Activated naive CD8-positive, alpha-beta T cell treated with anti-CD3 and anti-CD28 coated beads, Interleukin-2, amount 50 U/mL, for 24 hours (primary cell): ENCODE data around the gene CPT1A.
"Not testable (repeated sequence)": the region's sequence is repeated elsewhere in the genome, so short reads cannot be mapped to it uniquely, and the experiment has no call there.

Experiments used
- ATAC-seq: fragments of 150-1000 bp; cut with Tn5 transposase; one replicate; pipeline ENCODE4 v1.10.0; 2021
- DNase-seq: peaks from one replicate; pipeline ENCODE4 v3.0.0; 2021
- H3K27ac Mint-ChIP-seq: one replicate; pipeline ENCODE4 v1.8.0; 2021; ENCODE audit warnings: mild to moderate bottlenecking, mixed read lengths
- H3K27me3 Mint-ChIP-seq: one replicate; pipeline ENCODE4 v1.8.0; 2021; ENCODE audit warnings: mixed read lengths
- H3K36me3 Mint-ChIP-seq: one replicate; pipeline ENCODE4 v1.8.0; 2021; ENCODE audit warnings: low read depth, mixed read lengths
- H3K4me1 Mint-ChIP-seq: one replicate; pipeline ENCODE4 v1.8.0; 2021; ENCODE audit warnings: mixed read lengths
- H3K4me3 Mint-ChIP-seq: one replicate; pipeline ENCODE4 v1.8.0; 2021; ENCODE audit warnings: mild to moderate bottlenecking, moderate library complexity, mixed read lengths
- H3K9me3 Mint-ChIP-seq: one replicate; pipeline ENCODE4 v1.8.0; 2021; ENCODE audit warnings: mixed read lengths

CPT1A gene

GRCh38 chr11:68841718-68842426 lies at the start of gene CPT1A:
CPT1A (minus strand) TSS chr11:68841916; CDS start chr11:68815474, 26,442 bp downstream.
- ATAC-seq: peak; percentile 31
- Mint-ChIP-seq H3K4me3 (peak within 1 kb of the TSS; percentile 87), H3K9me3 (no peaks in the 10 kb centered on the region), H3K36me3 (no peaks in the 10 kb centered on the region), H3K27ac (peak within 1 kb of the TSS; percentile 72), H3K4me1 (peaks cover 51% of the 10 kb centered on the region), H3K27me3 (peaks cover 5% of the 10 kb centered on the region)
- DNase-seq: peak; percentile 77

- DNase-seq: no peak
- peaks cover 6% of the 10 kb centered on the region for H3K4me1 Mint-ChIP-seq
- no peak overlapping the region for H3K4me3 Mint-ChIP-seq
Observed at GRCh38 chr11:68890490-68891231, 48.9 kb upstream of the CPT1A start.

GRCh38 chr11:68889948-68890446 lies 48.3 kb upstream of the CPT1A start:
- ATAC-seq (no peak), DNase-seq (peak; percentile 14)
- no peak overlapping the region for H3K27ac Mint-ChIP-seq

More at GRCh38 chr11:68890490-68891231, 48.9 kb upstream of the CPT1A start:
- Mint-ChIP-seq H3K27ac (no peak overlapping the region), H3K27me3 (no peaks in the 10 kb centered on the region), H3K9me3 (no peaks in the 10 kb centered on the region), H3K36me3 (peaks cover 25% of the 10 kb centered on the region)
- no peak for ATAC-seq

GRCh38 chr11:68884827-68885226 lies 43.1 kb upstream of the CPT1A start:
- H3K4me1 Mint-ChIP-seq, H3K36me3 Mint-ChIP-seq, H3K4me3 Mint-ChIP-seq, DNase-seq, H3K27me3 Mint-ChIP-seq, H3K9me3 Mint-ChIP-seq, ATAC-seq, H3K27ac Mint-ChIP-seq: not testable (repeated sequence)

More at GRCh38 chr11:68889948-68890446, 48.3 kb upstream of the CPT1A start:
- H3K27me3 Mint-ChIP-seq: no peaks in the 10 kb centered on the region
- H3K36me3 Mint-ChIP-seq: peaks cover 25% of the 10 kb centered on the region
- no peaks in the 10 kb centered on the region for H3K9me3 Mint-ChIP-seq
- peaks cover 6% of the 10 kb centered on the region for H3K4me1 Mint-ChIP-seq
- no peak overlapping the region for H3K4me3 Mint-ChIP-seq

- DNase-seq: no peak
- no peaks in the 10 kb centered on the region for H3K27me3 Mint-ChIP-seq
Observed at GRCh38 chr11:68882391-68882790, 40.7 kb upstream of the CPT1A start.

GRCh38 chr11:68881320-68881719 lies 39.6 kb upstream of the CPT1A start:
- Mint-ChIP-seq H3K27me3 (no peaks in the 10 kb centered on the region), H3K4me1 (no peaks in the 10 kb centered on the region), H3K4me3 (no peak overlapping the region), H3K9me3 (no peaks in the 10 kb centered on the region), H3K27ac (no peak overlapping the region), H3K36me3 (peaks cover 8% of the 10 kb centered on the region)
- no peak for DNase-seq
- ATAC-seq: no peak

More at GRCh38 chr11:68882391-68882790, 40.7 kb upstream of the CPT1A start:
- no peaks in the 10 kb centered on the region for H3K4me1 Mint-ChIP-seq
- peaks cover 8% of the 10 kb centered on the region for H3K36me3 Mint-ChIP-seq
- H3K4me3 Mint-ChIP-seq: no peak overlapping the region
- H3K9me3 Mint-ChIP-seq: no peaks in the 10 kb centered on the region
- ATAC-seq: no peak
- H3K27ac Mint-ChIP-seq: no peak overlapping the region

GRCh38 chr11:68880851-68881250 lies 39.1 kb upstream of the CPT1A start:
- Mint-ChIP-seq H3K4me3 (no peak overlapping the region), H3K27me3 (no peaks in the 10 kb centered on the region), H3K36me3 (peaks cover 8% of the 10 kb centered on the region), H3K4me1 (no peaks in the 10 kb centered on the region), H3K9me3 (no peaks in the 10 kb centered on the region), H3K27ac (no peak overlapping the region)
- DNase-seq: no peak
- ATAC-seq: no peak

- DNase-seq (no peak), ATAC-seq (no peak)
- H3K36me3 Mint-ChIP-seq: peaks cover 3% of the 10 kb centered on the region
- no peak overlapping the region for H3K4me3 Mint-ChIP-seq
- no peaks in the 10 kb centered on the region for H3K27me3 Mint-ChIP-seq
- H3K27ac Mint-ChIP-seq: no peak overlapping the region
- no peaks in the 10 kb centered on the region for H3K4me1 Mint-ChIP-seq
- no peaks in the 10 kb centered on the region for H3K9me3 Mint-ChIP-seq
Observed at GRCh38 chr11:68878022-68878421, 36.3 kb upstream of the CPT1A start.

- Mint-ChIP-seq H3K27ac (no peak overlapping the region), H3K36me3 (no peaks in the 10 kb centered on the region), H3K4me1 (peaks cover 13% of the 10 kb centered on the region), H3K4me3 (no peak overlapping the region), H3K9me3 (no peaks in the 10 kb centered on the region), H3K27me3 (peaks cover 22% of the 10 kb centered on the region)
- DNase-seq (no peak), ATAC-seq (no peak)
Observed at GRCh38 chr11:68872216-68873003, 30.7 kb upstream of the CPT1A start.

GRCh38 chr11:68870470-68870869 lies 28.8 kb upstream of the CPT1A start:
- no peaks in the 10 kb centered on the region for H3K36me3 Mint-ChIP-seq
- peaks cover 22% of the 10 kb centered on the region for H3K27me3 Mint-ChIP-seq
- DNase-seq (no peak), ATAC-seq (no peak)
- H3K27ac Mint-ChIP-seq: no peak overlapping the region
- H3K4me1 Mint-ChIP-seq: peaks cover 13% of the 10 kb centered on the region
- H3K4me3 Mint-ChIP-seq: peak overlapping the region; percentile 76
- H3K9me3 Mint-ChIP-seq: no peaks in the 10 kb centered on the region

- ATAC-seq: no peak
- Mint-ChIP-seq H3K9me3 (no peaks in the 10 kb centered on the region), H3K27ac (no peak overlapping the region), H3K36me3 (peaks cover 3% of the 10 kb centered on the region), H3K27me3 (peaks cover 22% of the 10 kb centered on the region), H3K4me3 (no peak overlapping the region), H3K4me1 (peaks cover 13% of the 10 kb centered on the region)
- no peak for DNase-seq
Observed at GRCh38 chr11:68868221-68868835, 26.6 kb upstream of the CPT1A start.

- peaks cover 4% of the 10 kb centered on the region for H3K36me3 Mint-ChIP-seq
Observed at GRCh38 chr11:68867066-68867465, 25.4 kb upstream of the CPT1A start.

GRCh38 chr11:68865241-68865640 lies 23.5 kb upstream of the CPT1A start:
- H3K4me3 Mint-ChIP-seq: no peak overlapping the region
- peaks cover 4% of the 10 kb centered on the region for H3K36me3 Mint-ChIP-seq
- H3K4me1 Mint-ChIP-seq: peaks cover 11% of the 10 kb centered on the region
- H3K27me3 Mint-ChIP-seq: peaks cover 16% of the 10 kb centered on the region
- no peak overlapping the region for H3K27ac Mint-ChIP-seq
- H3K9me3 Mint-ChIP-seq: no peaks in the 10 kb centered on the region
- no peak for DNase-seq
- ATAC-seq: no peak

More at GRCh38 chr11:68867066-68867465, 25.4 kb upstream of the CPT1A start:
- Mint-ChIP-seq H3K27me3 (peaks cover 22% of the 10 kb centered on the region), H3K27ac (no peak overlapping the region), H3K4me3 (no peak overlapping the region), H3K9me3 (no peaks in the 10 kb centered on the region), H3K4me1 (peaks cover 13% of the 10 kb centered on the region)
- no peak for ATAC-seq
- no peak for DNase-seq
